ENCODE data around the gene DOCK2.

DOCK2 gene

DNA sequence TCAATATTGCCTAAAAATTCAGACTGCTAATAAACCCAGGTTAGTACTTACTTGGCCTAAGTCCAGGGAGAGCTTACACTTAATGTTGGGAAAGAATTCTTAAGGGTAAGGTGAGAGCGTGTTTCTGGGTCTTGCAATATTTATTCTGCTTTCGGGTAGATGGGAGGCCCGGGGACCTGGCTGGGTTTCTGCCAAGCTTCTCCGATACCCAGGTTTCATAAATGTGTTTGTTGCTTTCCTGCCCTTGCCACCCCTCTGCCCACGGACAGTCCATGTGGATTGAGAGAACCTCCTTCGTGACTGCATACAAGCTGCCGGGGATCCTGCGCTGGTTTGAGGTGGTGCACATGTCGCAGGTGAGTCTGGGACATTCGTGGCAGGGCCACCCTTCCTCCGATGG lies 420.2 kb downstream of the DOCK2 start:
- Histone ChIP-seq H3K9me3 (ENCODE audit: control insufficient read depth, insufficient read depth, low read length) (no peaks in the 10 kb centered on the region), H3K36me3 (ENCODE audit: insufficient read depth, low read length) (no peaks in the 10 kb centered on the region), H3K4me1 (ENCODE audit: insufficient read depth, low read length) (no peaks in the 10 kb centered on the region), H3K9ac (ENCODE audit: low read depth, low read length) (no peak overlapping the region)

DNA sequence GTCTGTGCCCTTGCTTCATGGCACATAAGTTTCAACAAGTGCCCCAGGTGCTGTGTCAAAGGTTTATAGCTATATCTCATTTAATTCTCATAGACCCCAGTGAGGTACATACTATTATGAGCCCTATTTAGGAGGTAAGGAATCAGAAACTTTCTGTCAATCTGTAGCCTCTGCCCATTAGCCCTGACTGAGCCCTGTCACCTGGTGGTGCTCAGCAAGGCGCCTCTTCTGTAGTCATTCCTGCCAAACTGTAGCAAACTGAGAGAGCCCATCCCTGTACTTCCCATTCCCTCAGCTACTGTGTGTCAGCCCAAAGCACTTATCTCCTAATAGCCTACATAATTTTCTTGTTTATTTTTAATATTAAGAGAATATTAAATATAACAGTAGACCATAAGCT lies 422.1 kb downstream of the DOCK2 start:
- Histone ChIP-seq H3K4me1 (ENCODE audit: insufficient read depth, low read length) (no peaks in the 10 kb centered on the region), H3K36me3 (ENCODE audit: insufficient read depth, low read length) (no peaks in the 10 kb centered on the region), H3K9ac (ENCODE audit: low read depth, low read length) (no peak overlapping the region), H3K9me3 (ENCODE audit: control insufficient read depth, insufficient read depth, low read length) (no peaks in the 10 kb centered on the region)

DNA sequence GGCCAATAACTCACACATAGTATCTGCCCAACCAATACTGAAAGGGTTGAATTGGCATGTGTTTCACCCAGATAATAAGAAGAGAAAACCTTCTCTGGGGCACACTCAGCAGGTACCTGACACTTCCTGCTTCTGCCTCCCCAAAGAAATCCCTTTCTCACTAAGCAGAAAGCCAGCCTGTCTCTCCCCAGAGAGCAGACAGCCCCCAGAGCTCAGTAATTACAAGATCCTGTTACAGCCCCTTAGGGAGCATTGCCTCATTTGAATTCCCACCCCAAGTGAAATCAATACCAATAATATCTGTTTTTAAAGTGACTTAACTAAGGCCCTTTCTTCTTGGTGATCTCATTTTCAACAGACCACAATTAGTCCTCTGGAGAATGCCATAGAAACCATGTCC lies 430.1 kb downstream of the DOCK2 start:
- H3K36me3 ChIP-seq (ENCODE audit: insufficient read depth, low read length), result no peaks in the 10 kb centered on the region
- peaks cover 3% of the 10 kb centered on the region; the same call in 1 of the 2 replicates for H3K4me1 ChIP-seq (ENCODE audit: insufficient read depth, low read length)
- H3K9me3 ChIP-seq (ENCODE audit: control insufficient read depth, insufficient read depth, low read length), result no peaks in the 10 kb centered on the region
- no peak overlapping the region for H3K9ac ChIP-seq (ENCODE audit: low read depth, low read length)

DNA sequence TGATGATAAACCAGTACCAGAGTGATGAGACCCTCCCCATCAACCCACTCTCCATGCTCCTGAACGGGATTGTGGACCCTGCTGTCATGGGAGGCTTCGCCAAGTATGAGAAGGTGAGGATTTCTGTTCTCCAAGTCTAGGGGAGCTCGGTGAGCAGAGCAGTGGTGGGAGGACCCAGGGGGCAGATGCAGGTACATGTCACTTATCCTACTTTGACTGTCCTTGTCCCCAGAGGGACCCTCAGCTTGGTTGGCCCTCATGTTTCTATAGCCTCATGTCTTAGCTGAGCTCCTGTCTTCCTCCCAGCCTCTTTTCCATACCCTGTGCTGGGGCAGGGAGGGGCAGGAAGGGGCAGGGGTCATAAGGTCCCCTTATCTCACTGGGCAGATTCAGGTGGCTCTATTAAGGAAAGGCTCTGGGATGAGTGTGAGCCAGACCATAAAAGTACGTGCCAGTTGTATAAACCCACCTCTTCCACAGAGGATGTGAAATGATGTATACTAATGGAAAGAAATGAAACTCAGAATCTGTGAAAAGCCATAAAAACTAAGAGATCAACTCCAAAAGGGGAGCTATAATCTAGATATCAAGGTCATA lies 430.6 kb downstream of the DOCK2 start:
- Histone ChIP-seq H3K9me3 (ENCODE audit: control insufficient read depth, insufficient read depth, low read length) (no peaks in the 10 kb centered on the region), H3K36me3 (ENCODE audit: insufficient read depth, low read length) (no peaks in the 10 kb centered on the region), H3K9ac (ENCODE audit: low read depth, low read length) (no peak overlapping the region), H3K4me1 (ENCODE audit: insufficient read depth, low read length) (peaks cover 3% of the 10 kb centered on the region; the same call in 1 of the 2 replicates)

DNA sequence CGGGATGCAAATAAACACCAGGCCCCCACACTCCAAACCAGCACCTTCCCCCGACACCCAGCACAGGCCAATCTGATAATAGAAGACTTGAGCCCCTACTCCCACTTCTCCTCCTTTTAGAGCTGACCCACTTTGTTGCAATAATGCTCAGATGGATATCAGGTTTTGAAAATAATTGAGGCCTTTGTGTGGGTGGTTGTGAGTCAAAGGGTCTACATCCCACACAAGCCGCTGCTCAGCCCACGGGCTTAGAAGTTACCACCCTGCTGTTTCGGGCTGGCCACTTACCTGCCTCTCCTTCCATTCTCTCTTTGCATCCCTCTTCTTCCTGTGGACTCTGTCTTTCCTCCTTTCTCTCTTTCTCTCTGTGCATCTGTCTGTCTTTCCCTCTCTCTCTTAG lies 432.4 kb downstream of the DOCK2 start:
- Histone ChIP-seq H3K9ac (ENCODE audit: low read depth, low read length) (no peak overlapping the region), H3K4me1 (ENCODE audit: insufficient read depth, low read length) (peaks cover 3% of the 10 kb centered on the region; the same call in 1 of the 2 replicates), H3K36me3 (ENCODE audit: insufficient read depth, low read length) (no peaks in the 10 kb centered on the region), H3K9me3 (ENCODE audit: control insufficient read depth, insufficient read depth, low read length) (no peaks in the 10 kb centered on the region)

DNA sequence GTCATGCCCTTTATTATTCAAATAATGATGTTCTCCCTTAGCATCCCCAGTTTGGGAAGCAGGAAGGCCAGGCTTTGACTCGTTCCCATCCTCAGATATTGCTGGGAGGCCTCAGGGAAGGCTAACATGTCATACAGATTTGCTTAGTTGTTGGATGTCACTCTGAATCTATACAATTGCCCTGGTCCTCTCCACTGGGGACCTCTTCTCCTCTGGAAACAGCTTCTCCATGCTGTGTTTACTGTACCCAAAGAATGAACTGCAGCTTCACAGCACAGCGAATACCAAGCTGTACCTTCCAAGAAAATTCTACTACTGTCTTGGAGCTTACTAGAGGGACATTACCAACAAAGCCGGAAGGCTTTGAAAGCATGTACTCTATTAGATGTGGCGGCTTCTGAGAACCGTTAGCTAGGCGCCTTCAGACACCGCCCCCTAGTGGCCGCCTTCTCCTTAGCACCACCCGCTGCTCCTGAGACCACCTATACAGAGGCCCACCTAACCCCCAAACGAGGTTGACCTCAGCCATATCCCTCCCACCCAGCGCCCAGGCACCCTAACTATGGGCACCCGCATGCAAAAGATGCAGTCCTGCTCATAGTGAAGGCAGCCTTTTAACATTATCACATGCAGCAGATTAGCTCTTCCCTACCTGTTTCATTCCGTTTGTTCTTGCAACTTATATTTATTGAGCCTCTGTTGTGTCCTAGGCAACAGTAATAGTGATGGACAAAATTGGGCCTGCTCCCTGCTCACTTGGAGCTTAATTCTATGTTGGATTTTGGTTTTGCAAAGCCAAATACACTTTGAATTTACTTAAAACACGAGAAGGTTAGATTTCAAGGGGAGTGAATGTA lies 433.7 kb downstream of the DOCK2 start:
- Histone ChIP-seq H3K9me3 (ENCODE audit: control insufficient read depth, insufficient read depth, low read length) (no peaks in the 10 kb centered on the region), H3K36me3 (ENCODE audit: insufficient read depth, low read length) (no peaks in the 10 kb centered on the region), H3K9ac (ENCODE audit: low read depth, low read length) (no peak overlapping the region), H3K4me1 (ENCODE audit: insufficient read depth, low read length) (peaks cover 3% of the 10 kb centered on the region; the same call in 1 of the 2 replicates)

DNA sequence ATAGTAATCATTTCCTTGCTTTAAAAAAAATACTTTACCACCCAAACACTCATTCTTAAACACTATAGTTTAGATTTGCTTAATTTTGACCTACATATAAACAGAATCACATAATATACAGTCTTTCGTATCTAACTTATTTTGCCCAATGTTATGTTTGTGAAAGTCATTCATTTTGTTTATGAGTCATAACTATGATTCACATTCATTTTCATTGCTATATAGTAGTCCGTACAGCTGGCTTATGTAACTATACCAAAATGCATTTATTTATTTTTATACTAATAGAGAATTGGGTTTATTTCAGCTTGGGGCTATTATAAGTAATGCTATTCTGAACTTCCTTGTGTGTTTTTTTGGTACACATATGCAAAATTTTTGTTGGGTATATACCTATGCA lies 434.7 kb downstream of the DOCK2 start:
- H3K4me1 ChIP-seq (ENCODE audit: insufficient read depth, low read length), result peaks cover 3% of the 10 kb centered on the region; the same call in 1 of the 2 replicates
- H3K9me3 ChIP-seq (ENCODE audit: control insufficient read depth, insufficient read depth, low read length), result no peaks in the 10 kb centered on the region
- no peaks in the 10 kb centered on the region for H3K36me3 ChIP-seq (ENCODE audit: insufficient read depth, low read length)
- no peak overlapping the region for H3K9ac ChIP-seq (ENCODE audit: low read depth, low read length)

DNA sequence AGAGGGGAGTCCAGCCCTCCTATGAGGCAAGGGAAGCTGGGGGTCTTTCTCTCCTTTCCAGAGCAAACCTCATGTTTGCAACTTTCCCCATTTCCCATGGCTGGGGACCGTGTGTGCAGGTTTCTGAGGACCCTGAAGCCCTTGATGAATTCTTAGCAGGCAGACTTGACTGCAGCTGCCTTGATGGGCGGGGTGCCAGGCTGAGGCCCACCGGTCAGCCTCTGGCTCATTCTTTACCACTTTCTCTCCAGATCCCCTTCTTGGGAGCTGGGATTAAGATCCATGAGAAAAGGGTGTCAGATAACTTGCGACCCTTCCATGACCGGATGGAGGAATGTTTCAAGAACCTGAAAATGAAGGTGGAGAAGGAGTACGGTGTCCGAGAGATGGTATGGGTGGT lies 438.6 kb downstream of the DOCK2 start:
- H3K36me3 ChIP-seq (ENCODE audit: insufficient read depth, low read length), result no peaks in the 10 kb centered on the region
- H3K9me3 ChIP-seq (ENCODE audit: control insufficient read depth, insufficient read depth, low read length), result no peaks in the 10 kb centered on the region
- H3K9ac ChIP-seq (ENCODE audit: low read depth, low read length), result no peak overlapping the region
- H3K4me1 ChIP-seq (ENCODE audit: insufficient read depth, low read length), result 0 out of 2 replicates have a peak, but pooled peaks cover under 1% of the 10 kb centered on the region

DNA sequence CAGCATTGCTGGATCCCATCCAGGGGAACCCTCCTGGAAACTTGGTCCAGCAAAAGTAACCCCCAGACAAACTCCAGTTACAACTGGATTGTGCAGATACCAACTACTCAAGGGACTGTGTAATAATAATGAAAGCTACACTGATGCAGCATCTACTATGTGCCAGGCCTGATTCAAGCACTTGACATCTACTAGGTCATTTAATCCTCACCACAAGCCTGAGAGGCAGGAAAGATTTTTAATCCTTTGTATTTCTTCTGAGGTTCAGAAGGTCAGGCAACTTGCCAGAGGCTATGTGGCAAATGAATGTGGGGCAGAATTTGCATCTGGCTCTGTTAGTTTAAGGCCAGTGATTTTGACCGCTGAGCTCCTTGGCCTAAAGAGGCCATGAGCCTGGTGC lies 439.1 kb downstream of the DOCK2 start:
- Histone ChIP-seq H3K36me3 (ENCODE audit: insufficient read depth, low read length) (no peaks in the 10 kb centered on the region), H3K9me3 (ENCODE audit: control insufficient read depth, insufficient read depth, low read length) (no peaks in the 10 kb centered on the region), H3K9ac (ENCODE audit: low read depth, low read length) (no peak overlapping the region), H3K4me1 (ENCODE audit: insufficient read depth, low read length) (no peaks in the 10 kb centered on the region)

DNA sequence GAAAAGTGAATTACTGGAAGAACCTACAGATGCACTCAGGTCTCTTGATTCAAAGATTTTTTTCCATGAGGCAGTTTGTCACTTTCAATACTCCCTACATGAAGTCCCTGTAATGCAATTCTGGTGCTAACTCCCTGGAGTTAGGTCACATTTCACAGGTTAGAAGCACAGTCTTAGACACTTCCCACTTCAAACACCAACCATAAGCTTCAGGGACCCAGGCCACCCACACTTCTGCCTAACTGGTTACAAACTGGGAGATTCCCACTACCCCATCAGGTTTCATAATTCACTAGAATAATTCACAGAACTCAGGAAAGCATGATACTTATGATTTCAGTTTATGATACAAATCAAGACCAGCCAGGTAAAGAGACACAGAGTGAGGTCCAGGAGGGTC lies 439.7 kb downstream of the DOCK2 start:
- Histone ChIP-seq H3K4me1 (ENCODE audit: insufficient read depth, low read length) (no peaks in the 10 kb centered on the region), H3K9ac (ENCODE audit: low read depth, low read length) (no peak overlapping the region), H3K9me3 (ENCODE audit: control insufficient read depth, insufficient read depth, low read length) (no peaks in the 10 kb centered on the region), H3K36me3 (ENCODE audit: insufficient read depth, low read length) (no peaks in the 10 kb centered on the region)

DNA sequence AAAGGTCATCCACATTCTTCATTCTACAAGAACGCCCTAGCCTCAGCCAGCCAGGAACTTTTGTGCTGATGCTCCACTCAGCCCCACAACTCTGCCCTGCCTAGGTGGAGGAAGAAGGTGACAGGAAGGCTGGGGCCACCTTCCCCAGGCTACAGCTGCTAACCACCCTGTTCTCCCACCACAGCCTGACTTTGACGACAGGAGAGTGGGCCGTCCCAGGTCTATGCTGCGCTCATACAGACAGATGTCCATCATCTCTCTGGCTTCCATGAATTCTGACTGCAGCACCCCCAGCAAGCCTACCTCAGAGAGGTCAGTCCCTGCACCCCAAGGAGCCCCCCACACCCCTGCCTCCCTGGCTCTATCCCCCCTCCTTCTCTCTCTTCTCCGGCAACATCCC lies 440.5 kb downstream of the DOCK2 start:
- Histone ChIP-seq H3K4me1 (ENCODE audit: insufficient read depth, low read length) (no peaks in the 10 kb centered on the region), H3K9ac (ENCODE audit: low read depth, low read length) (no peak overlapping the region), H3K36me3 (ENCODE audit: insufficient read depth, low read length) (no peaks in the 10 kb centered on the region), H3K9me3 (ENCODE audit: control insufficient read depth, insufficient read depth, low read length) (no peaks in the 10 kb centered on the region)

DNA sequence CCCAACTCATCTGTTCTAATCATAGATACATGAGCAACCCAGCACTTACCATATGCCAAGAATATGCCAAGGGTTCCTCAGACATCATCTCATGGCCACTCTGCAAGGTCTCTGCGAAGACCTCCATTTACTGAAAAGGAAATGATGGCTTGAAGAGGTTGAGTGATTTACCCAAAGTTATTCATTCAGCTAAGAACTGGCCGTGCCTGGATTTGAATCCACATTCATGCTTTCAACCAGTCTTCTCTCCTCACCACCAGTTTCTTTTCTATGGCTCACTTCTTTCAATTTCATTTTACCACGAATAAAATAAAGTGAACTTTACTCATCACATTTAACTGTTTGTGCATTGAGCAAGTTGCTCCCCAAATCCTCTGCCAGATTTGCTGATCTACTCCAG lies 441.4 kb downstream of the DOCK2 start:
- no peak overlapping the region for H3K9ac ChIP-seq (ENCODE audit: low read depth, low read length)
- no peaks in the 10 kb centered on the region for H3K36me3 ChIP-seq (ENCODE audit: insufficient read depth, low read length)
- no peaks in the 10 kb centered on the region for H3K4me1 ChIP-seq (ENCODE audit: insufficient read depth, low read length)
- no peaks in the 10 kb centered on the region for H3K9me3 ChIP-seq (ENCODE audit: control insufficient read depth, insufficient read depth, low read length)

DNA sequence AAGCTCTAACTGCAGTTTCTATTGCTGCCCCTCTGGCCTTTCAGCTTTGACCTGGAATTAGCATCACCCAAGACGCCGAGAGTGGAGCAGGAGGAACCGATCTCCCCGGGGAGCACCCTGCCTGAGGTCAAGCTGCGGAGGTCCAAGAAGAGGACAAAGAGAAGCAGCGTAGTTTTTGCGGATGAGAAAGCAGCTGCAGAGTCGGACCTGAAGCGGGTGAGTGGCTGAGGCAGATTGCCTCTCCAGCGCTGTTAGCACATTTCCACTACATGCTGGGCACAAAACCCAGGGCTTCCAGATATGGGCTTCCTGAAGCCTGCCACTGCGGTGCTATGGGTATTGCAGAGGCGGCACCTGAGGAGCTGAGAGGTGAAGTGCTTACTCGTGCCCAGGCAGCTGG lies 441.9 kb downstream of the DOCK2 start:
- H3K36me3 ChIP-seq (ENCODE audit: insufficient read depth, low read length), result no peaks in the 10 kb centered on the region
- H3K4me1 ChIP-seq (ENCODE audit: insufficient read depth, low read length), result no peaks in the 10 kb centered on the region
- H3K9me3 ChIP-seq (ENCODE audit: control insufficient read depth, insufficient read depth, low read length), result no peaks in the 10 kb centered on the region
- H3K9ac ChIP-seq (ENCODE audit: low read depth, low read length), result no peak overlapping the region

DNA sequence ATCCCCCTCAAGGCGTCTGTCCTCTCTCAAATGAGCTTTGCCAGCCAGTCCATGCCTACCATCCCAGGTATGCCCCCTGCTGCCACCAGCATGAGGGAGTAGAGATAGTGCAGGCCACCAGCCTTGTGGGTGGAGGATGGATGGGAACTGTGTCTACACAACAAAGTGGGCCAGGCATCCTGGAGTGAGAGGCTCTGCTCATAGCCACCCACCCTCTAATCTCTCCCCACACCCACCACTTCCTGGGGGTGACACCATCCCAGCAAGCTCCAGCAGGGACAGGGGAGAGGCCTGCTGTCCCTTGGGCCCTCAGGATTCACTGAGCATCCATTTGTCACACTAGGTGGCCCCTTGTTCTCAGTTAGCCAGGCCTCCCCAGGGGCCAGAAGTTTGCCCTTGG lies 443.1 kb downstream of the DOCK2 start:
- H3K4me1 ChIP-seq (ENCODE audit: insufficient read depth, low read length), result no peaks in the 10 kb centered on the region
- H3K9ac ChIP-seq (ENCODE audit: low read depth, low read length), result no peak overlapping the region
- no peaks in the 10 kb centered on the region for H3K9me3 ChIP-seq (ENCODE audit: control insufficient read depth, insufficient read depth, low read length)
- no peaks in the 10 kb centered on the region for H3K36me3 ChIP-seq (ENCODE audit: insufficient read depth, low read length)

DNA sequence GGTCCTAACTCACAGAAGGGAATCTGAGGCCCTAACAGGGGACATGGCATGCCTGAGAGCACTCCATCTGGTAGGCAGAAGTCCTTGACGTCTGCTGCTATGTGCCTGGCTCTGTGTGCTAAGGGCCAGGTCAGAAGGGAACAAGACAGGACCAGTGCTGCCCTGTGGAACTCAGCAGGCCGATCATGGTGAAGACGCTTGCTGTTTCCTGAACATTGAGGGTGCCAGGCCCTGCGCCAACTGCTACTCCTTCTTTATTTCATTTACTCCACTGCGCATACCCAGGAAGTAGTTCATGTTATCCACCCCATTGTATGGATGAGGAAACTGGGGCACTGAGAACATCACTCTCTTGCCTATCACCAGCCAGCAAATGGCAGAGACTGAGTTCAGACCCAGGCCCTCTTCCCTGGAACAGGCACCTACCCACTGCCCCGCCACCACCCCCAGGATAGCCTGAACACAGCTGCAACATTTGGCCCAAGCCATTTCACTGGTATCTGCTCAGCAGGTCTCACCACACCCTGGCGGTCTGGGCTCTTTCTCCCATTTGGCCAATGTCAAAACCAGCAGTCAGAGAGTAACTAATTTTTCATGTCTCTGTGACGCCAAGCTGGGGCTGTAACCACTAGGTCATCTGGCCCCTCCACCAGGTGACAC lies 443.8 kb downstream of the DOCK2 start:
- Histone ChIP-seq H3K9me3 (ENCODE audit: control insufficient read depth, insufficient read depth, low read length) (no peaks in the 10 kb centered on the region), H3K4me1 (ENCODE audit: insufficient read depth, low read length) (no peaks in the 10 kb centered on the region), H3K9ac (ENCODE audit: low read depth, low read length) (no peak overlapping the region), H3K36me3 (ENCODE audit: insufficient read depth, low read length) (no peaks in the 10 kb centered on the region)
